H1 (cell line): Measurements from ENCODE around the gene KDM1A. TPM values are rescaled to one million over a fixed set of nuclear protein-coding genes. Genes with fewer than 3 reads are reported as not detected.

Experiments used
- CTCF ChIA-PET: fragments of 300-600 bp; sonication (Branson Sonifier 250); formaldehyde crosslinking; loops from one replicate; lab custom pipeline; 2021; ENCODE audit not compliant: partially characterized antibody; lab: Charles Lee
- POLR2A ChIA-PET: fragments of 300-600 bp; sonication (Branson Sonifier 250); formaldehyde crosslinking; loops from one replicate; lab custom pipeline; 2021; ENCODE audit warnings: inconsistent platforms; ENCODE audit not compliant: partially characterized antibody; lab: Charles Lee
- DNase-seq, 2 experiments: peaks; one replicate each; pipeline versions ENCODE4 v3.0.0 to v3.0.0-alpha.2; 2010 to 2022; ENCODE audit warnings: low spot score in 2 of 2, low read depth in 1 of 2, mixed read lengths in 1 of 2
- FAIRE-seq: peaks from 2 replicates; lab custom pipeline; 2011; peaks lifted over from hg19 to GRCh38; lab: Jason Lieb, UNC
- H2AFZ ChIP-seq: 2 replicates; pipeline ENCODE4 v1.8.1; 2012; ENCODE audit warnings: low read length, inconsistent platforms
- H2AK5ac ChIP-seq: 2 replicates; pipeline ENCODE4 v1.6.1; 2013; ENCODE audit warnings: low read depth, low read length
- H2BK120ac ChIP-seq: replicated peaks from 2 replicates; pipeline ENCODE3; 2013; ENCODE audit warnings: low read depth, low read length, inconsistent platforms
- H2BK12ac ChIP-seq: 2 replicates; pipeline ENCODE4 v1.6.1; 2013; ENCODE audit warnings: low read depth, low read length
- H2BK15ac ChIP-seq: 2 replicates; pipeline ENCODE4 v1.6.1; 2013; ENCODE audit warnings: low read length
- H2BK20ac ChIP-seq: 2 replicates; pipeline ENCODE4 v1.6.1; 2013; ENCODE audit warnings: low read length
- H2BK5ac ChIP-seq: 2 replicates; pipeline ENCODE4 v1.6.1; 2013; ENCODE audit warnings: low read depth, low read length
- H3K14ac ChIP-seq: 2 replicates; pipeline ENCODE4 v1.6.1; 2013; ENCODE audit warnings: inconsistent platforms; ENCODE audit not compliant: insufficient read length
- H3K18ac ChIP-seq: 2 replicates; pipeline ENCODE4 v1.6.1; 2013; ENCODE audit warnings: low read length; ENCODE audit errors: extremely low read depth
- H3K23ac ChIP-seq: 2 replicates; pipeline ENCODE4 v1.6.1; 2013; ENCODE audit warnings: inconsistent platforms; ENCODE audit not compliant: insufficient read length
- H3K23me2 ChIP-seq: 2 replicates; pipeline ENCODE4 v1.6.1; 2013; ENCODE audit warnings: low read depth, low read length
- H3K27ac ChIP-seq: 2 replicates; pipeline ENCODE4 v1.6.1; 2011; ENCODE audit warnings: low read depth, low read length, inconsistent platforms
- H3K27me3 ChIP-seq, 4 experiments: replicated peaks in 1 of 4; 1 replicate in 1 of 4; 2 replicates in 3 of 4; pipeline versions ENCODE4 v1.6.1 to v1.8.1; 2011 to 2013; ENCODE audit warnings: low read length in 3 of 4, mild to moderate bottlenecking in 3 of 4, inconsistent platforms in 2 of 4, mixed read lengths in 2 of 4, moderate library complexity in 1 of 4; ENCODE audit not compliant: control insufficient read depth in 3 of 4, insufficient read depth in 3 of 4; ENCODE audit errors: extremely low read depth in 1 of 4
- H3K36me3 ChIP-seq, 4 experiments: 2 replicates each; pipeline versions ENCODE4 v1.6.1 to v1.8.1; 2011 to 2013; ENCODE audit warnings: mild to moderate bottlenecking in 4 of 4, low read length in 3 of 4, moderate library complexity in 2 of 4, control low read depth in 1 of 4, inconsistent platforms in 1 of 4; ENCODE audit not compliant: insufficient read depth in 4 of 4, control insufficient read depth in 2 of 4
- H3K4ac ChIP-seq: replicated peaks from 2 replicates; pipeline ENCODE3; 2013; ENCODE audit warnings: low read length, low read depth, mixed read lengths, inconsistent platforms; ENCODE audit not compliant: insufficient read length
- H3K4me1 ChIP-seq, 4 experiments: replicated peaks in 1 of 4; 1 replicate in 1 of 4; 2 replicates in 3 of 4; pipeline versions ENCODE4 v1.6.1 to v1.8.1; 2011 to 2013; ENCODE audit warnings: low read length in 3 of 4, inconsistent platforms in 2 of 4, mixed read lengths in 1 of 4; ENCODE audit not compliant: insufficient read depth in 4 of 4, control insufficient read depth in 3 of 4
- H3K4me2 ChIP-seq, 2 experiments: 2 replicates each; pipeline versions ENCODE4 v1.6.1 to v1.8.1; 2011 to 2013; ENCODE audit warnings: low read depth in 2 of 2, low read length in 2 of 2, control low read depth in 1 of 2, inconsistent platforms in 1 of 2, mild to moderate bottlenecking in 1 of 2; ENCODE audit not compliant: insufficient read depth in 1 of 2
- H3K4me3 ChIP-seq, 4 experiments: fragments of 200-600, 300-600 bp in 1 of 4; sonication (generic), shearing (Covaris generic), sonication (Bioruptor Twin) in 1 of 4; 2 replicates each; pipeline versions ENCODE4 v1.5.1 to v1.8.1; 2011 to 2016; ENCODE audit warnings: low read length in 4 of 4, low read depth in 3 of 4, control low read depth in 2 of 4, inconsistent platforms in 2 of 4, mild to moderate bottlenecking in 2 of 4, mixed read lengths in 1 of 4, moderate library complexity in 1 of 4; ENCODE audit not compliant: insufficient read depth in 2 of 4; ENCODE audit errors: extremely low read depth in 1 of 4
- H3K56ac ChIP-seq: replicated peaks from 2 replicates; pipeline ENCODE3; 2013; ENCODE audit warnings: low read depth, mild to moderate bottlenecking, mixed read lengths, low read length, inconsistent platforms; ENCODE audit not compliant: insufficient read length
- H3K79me1 ChIP-seq: 2 replicates; pipeline ENCODE4 v1.6.1; 2013; ENCODE audit warnings: low read depth, low read length, control low read depth
- H3K79me2 ChIP-seq, 2 experiments: 2 replicates each; pipeline versions ENCODE4 v1.6.1 to v1.8.1; 2012 to 2013; ENCODE audit warnings: low read length in 2 of 2, mild to moderate bottlenecking in 2 of 2, inconsistent platforms in 1 of 2; ENCODE audit not compliant: insufficient read depth in 2 of 2, control insufficient read depth in 1 of 2
- H3K9ac ChIP-seq, 4 experiments: replicated peaks in 1 of 4; 1 replicate in 1 of 4; 2 replicates in 3 of 4; pipeline versions ENCODE4 v1.6.1 to v1.8.1; 2011 to 2013; ENCODE audit warnings: low read depth in 3 of 4, low read length in 3 of 4, control low read depth in 2 of 4, mild to moderate bottlenecking in 2 of 4, moderate library complexity in 2 of 4, inconsistent platforms in 1 of 4; ENCODE audit errors: extremely low read depth in 1 of 4
- H3K9me3 ChIP-seq, 2 experiments: 2 replicates each; pipeline versions ENCODE4 v1.6.1 to v1.8.1; 2012 to 2013; ENCODE audit warnings: mild to moderate bottlenecking in 2 of 2, moderate library complexity in 2 of 2, control low read depth in 1 of 2, inconsistent platforms in 1 of 2, low read depth in 1 of 2, low read length in 1 of 2, mixed read lengths in 1 of 2; ENCODE audit not compliant: insufficient read depth in 2 of 2
- H4K20me1 ChIP-seq, 2 experiments: replicated peaks in 1 of 2; 2 replicates each; pipeline versions ENCODE3 to v1.8.1; 2011 to 2013; ENCODE audit warnings: inconsistent platforms in 2 of 2, low read length in 2 of 2, mild to moderate bottlenecking in 1 of 2; ENCODE audit not compliant: insufficient read depth in 2 of 2, control insufficient read depth in 1 of 2
- H4K5ac ChIP-seq: 2 replicates; pipeline ENCODE4 v1.6.1; 2013; ENCODE audit warnings: low read length, low read depth, mixed read lengths, inconsistent platforms; ENCODE audit not compliant: insufficient read length
- H4K8ac ChIP-seq: 2 replicates; pipeline ENCODE4 v1.8.0; 2013; ENCODE audit warnings: mild to moderate bottlenecking, moderate library complexity, low read length, inconsistent platforms; ENCODE audit not compliant: insufficient read depth; ENCODE audit errors: extremely low read depth
- H4K91ac ChIP-seq: replicated peaks from 2 replicates; pipeline ENCODE3; 2013; ENCODE audit warnings: low read length, mixed read lengths, inconsistent platforms; ENCODE audit not compliant: insufficient read length
- BACH1 ChIP-seq: IDR thresholded peaks from 2 replicates; pipeline ENCODE4 v1.6.1; 2012; ENCODE audit warnings: low read length, improper control_type of control experiment
- BRCA1 ChIP-seq: IDR thresholded peaks from 2 replicates; pipeline ENCODE4 v1.6.1; 2012; ENCODE audit warnings: low read depth, low read length, improper control_type of control experiment
- CHD1 ChIP-seq: IDR thresholded peaks from 2 replicates; pipeline ENCODE4 v1.6.1; 2012; ENCODE audit warnings: low read depth, low read length, improper control_type of control experiment
- CHD2 ChIP-seq: IDR thresholded peaks from 2 replicates; pipeline ENCODE4 v1.6.1; 2012; ENCODE audit warnings: low read length, improper control_type of control experiment
- GTF2F1 ChIP-seq: IDR thresholded peaks from 2 replicates; pipeline ENCODE4 v1.6.1; 2012; ENCODE audit warnings: low read depth, low read length, improper control_type of control experiment, borderline replicate concordance
- JUN ChIP-seq: IDR thresholded peaks from 2 replicates; pipeline ENCODE4 v1.6.1; 2011; ENCODE audit warnings: low read depth, mild to moderate bottlenecking, improper control_type of control experiment, low read length
- NRF1 ChIP-seq: IDR thresholded peaks from 2 replicates; pipeline ENCODE4 v1.6.1; 2011; ENCODE audit warnings: mild to moderate bottlenecking, low read depth, low read length, improper control_type of control experiment
- PHF8 ChIP-seq: fragments of 200-600 bp; sonication (generic); conservative IDR thresholded peaks from 2 replicates; pipeline ENCODE4 v1.7.1; 2012; ENCODE audit warnings: low read depth, mild to moderate bottlenecking, inconsistent platforms, low read length, moderate library complexity
- POU5F1 ChIP-seq: IDR thresholded peaks from 2 replicates; pipeline ENCODE4 v1.6.1; 2011; ENCODE audit warnings: low read depth, mild to moderate bottlenecking, low read length, moderate library complexity
- TAF1 ChIP-seq: IDR thresholded peaks from 2 replicates; pipeline ENCODE4 v1.6.1; 2011; ENCODE audit warnings: mild to moderate bottlenecking, low read depth, low read length
- TAF7 ChIP-seq: optimal IDR thresholded peaks from 2 replicates; pipeline ENCODE3; 2011; ENCODE audit warnings: low read depth, mild to moderate bottlenecking, inconsistent platforms, low read length, moderate library complexity, borderline replicate concordance
- WGBS, 2 experiments: shearing (Covaris generic) in 1 of 2; methylation state at CpG; one replicate each; pipeline versions ENCODE4 v1.1.6 to v1.1.7; 2013 to 2015; ENCODE audit warnings: low lambda C conversion rate in 2 of 2, mixed read lengths in 2 of 2, inconsistent platforms in 1 of 2, low coverage in 1 of 2, missing lambda C conversion rate in 1 of 2; ENCODE audit not compliant: insufficient replicate concordance in 2 of 2, insufficient coverage in 1 of 2, insufficient read length in 1 of 2; ENCODE audit errors: extremely low coverage in 1 of 2, missing lambda C conversion rate in 1 of 2; 5-methylcytosine and 5-hydroxymethylcytosine counted together
- polyA plus RNA-seq, 7 experiments: library from polyadenylated mRNA; depleted of rRNA in 3 of 7; stranded (reverse) in 5 of 7; unstranded in 2 of 7; fragments of >200 nt in 5 of 7; fragments of 200-250 nt in 2 of 7; gene quantifications; 1 replicate in 5 of 7; 2 replicates in 1 of 7; 4 replicates in 1 of 7; pipeline versions ENCODE4 v1.2.1 to v1.2.3, GENCODE V29; 2011 to 2013; ENCODE audit warnings: missing spikeins in 2 of 7, mixed read lengths in 2 of 7
- total RNA-seq: library from RNA; stranded (reverse); fragmentation: NEBNext Ultra II Directional; extraction: Animal tissue kit (Norgen Biotek cat#: 25700); gene quantifications from 2 replicates; pipeline ENCODE4 v1.2.1, GENCODE V29; 2021

Gene KDM1A
- total and polyA plus RNA-seq, 2 of the 8 experiments (the other 6 are each of a cell fraction or from before 2014, with no cell fraction given) = 216 to 275 TPM

DNA sequence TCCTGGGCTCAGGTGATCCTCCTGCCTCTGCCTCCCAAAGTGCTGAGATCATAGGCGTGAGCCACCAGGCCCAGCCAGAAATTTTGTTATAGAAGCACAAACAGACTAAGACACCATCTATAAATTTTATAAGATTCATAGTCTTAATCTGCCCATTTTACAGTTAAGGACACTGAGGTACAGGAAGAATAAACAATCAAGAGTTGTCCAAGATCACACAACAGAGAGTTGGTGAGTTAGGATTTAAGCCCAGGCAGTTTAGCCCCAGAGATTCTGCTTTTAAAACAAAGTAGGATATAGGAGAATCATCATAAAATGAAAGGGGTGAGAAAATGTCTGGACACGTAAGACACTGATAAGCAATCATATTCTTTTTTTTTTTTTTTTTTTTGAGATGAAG is 10.4 kb upstream of the KDM1A start:
- no peak overlapping the region for H3K9ac ChIP-seq
- H3K79me2 ChIP-seq = no peaks in the 10 kb centered on the region
- no peak overlapping the region for H4K91ac ChIP-seq
- H4K20me1 ChIP-seq = no peaks in the 10 kb centered on the region
- no peaks in the 10 kb centered on the region for H3K27me3 ChIP-seq
- no peak overlapping the region for H3K4ac ChIP-seq
- no peak overlapping the region for H2BK12ac ChIP-seq
- no peak overlapping the region for H4K8ac ChIP-seq
- H3K14ac ChIP-seq = no peak overlapping the region
- H3K23ac ChIP-seq = no peak overlapping the region
- ChIA-PET CTCF (no interaction called here), POLR2A (interaction anchor here (0.8 to 0.9 kb wide), 2 partner anchors 11 to 174 kb away, joined by 3 to 4 read pairs; no protein-coding TSS in a partner anchor)
- H2AFZ ChIP-seq = no peak overlapping the region
- DNase-seq (no peak), FAIRE-seq (no peak)
- no peaks in the 10 kb centered on the region for H3K9me3 ChIP-seq
- no peak overlapping the region for H2BK120ac ChIP-seq
- H4K5ac ChIP-seq = no peak overlapping the region
- no peak overlapping the region for H3K56ac ChIP-seq
- no peak overlapping the region for H2BK20ac ChIP-seq
- H3K79me1 ChIP-seq = no peaks in the 10 kb centered on the region
- H3K36me3 ChIP-seq = no peaks in the 10 kb centered on the region
- no peak overlapping the region for H3K27ac ChIP-seq
- no peaks in the 10 kb centered on the region for H3K23me2 ChIP-seq
- H2BK15ac ChIP-seq = no peak overlapping the region
- TF ChIP-seq GTF2F1 (no peak), JUN (no peak), CHD2 (no peak), POU5F1 (no peak), PHF8 (no peak), TAF7 (no peak), BRCA1 (no peak), CHD1 (no peak), TAF1 (no peak), BACH1 (no peak), NRF1 (no peak)
- no peak overlapping the region for H2BK5ac ChIP-seq
- H3K4me1 ChIP-seq = peaks cover 0 to 5% (median under 1%) of the 10 kb centered on the region in 4 experiments; a peak in 2 of 7 replicates
- H3K18ac ChIP-seq = no peak overlapping the region
- H3K4me2 ChIP-seq = no peak overlapping the region
- no peak overlapping the region for H3K4me3 ChIP-seq
- no peak overlapping the region for H2AK5ac ChIP-seq
- 96% methylated on average over 2 of the region's 2 CpGs; no CpG with 5 or more reads in 1 of the 2 experiments for WGBS, 2 experiments
